ENCODE measurements around the gene RBP4. TPM values are rescaled to one million over a fixed set of nuclear protein-coding genes. Genes with fewer than 3 reads are reported as not detected.

Gene RBP4
- total and polyA plus RNA-seq, 10 of the 15 experiments (the other 5 are each of a cell fraction or from before 2014, with no cell fraction given) = 1.2 TPM; not detected in 9

GRCh38 chr10:93560541-93560940 lies 40.5 kb downstream of the RBP4 start:
- Histone ChIP-seq H2AFZ (ENCODE audit: control insufficient read depth, low read depth, low read length) (no peak overlapping the region), H3K79me2 (ENCODE audit: control insufficient read depth, insufficient read depth, low read length) (no peaks in the 10 kb centered on the region), H3K27ac (ENCODE audit: control insufficient read depth, insufficient read depth) (no peak overlapping the region), H3K9me3 (replicated peaks; ENCODE audit: control insufficient read depth, insufficient read depth, low read length) (no peaks in the 10 kb centered on the region), H3K9ac (ENCODE audit: control insufficient read depth, insufficient read depth, low read length) (no peak overlapping the region), H3K4me3 (no peak overlapping the region), H3K36me3 (ENCODE audit: control insufficient read depth in 2 of 2, insufficient read depth in 2 of 2, low read length in 1 of 2) (no peaks in the 10 kb centered on the region), H3K4me1 (ENCODE audit: control insufficient read depth, insufficient read depth, low read length) (no peaks in the 10 kb centered on the region), H3K4me2 (ENCODE audit: control insufficient read depth, insufficient read depth) (no peak overlapping the region), H4K20me1 (ENCODE audit: control insufficient read depth, insufficient read depth) (no peaks in the 10 kb centered on the region), H3K27me3 (replicated peaks in 1 of 2; ENCODE audit: control insufficient read depth in 2 of 2, insufficient read depth in 2 of 2, low read length in 1 of 2) (no peaks in the 10 kb centered on the region; a peak in 1 of 4 replicates)
- FAIRE-seq (no peak), ATAC-seq (no peak; the same call in 1 of the 3 replicates), DNase-seq (ENCODE audit: low read depth, low spot score) (no peak)
- ChIA-PET RAD21 (ENCODE audit: unreplicated experiment) (no interaction called here), SMC1A (ENCODE audit: uncharacterized antibody, unreplicated experiment) (interaction anchor here (0.6 kb wide), 1 partner anchor 415 kb away, joined by 3 read pairs; no protein-coding TSS in a partner anchor), POLR2A (no interaction called here), CTCF (interaction anchor here (1.0 kb wide), 1 partner anchor 30 kb away, joined by 3 read pairs; no protein-coding TSS in a partner anchor)
- intact Hi-C loops (cut with micrococcal nuclease; ENCODE audit: unreplicated experiment) = no loop called here
- TF ChIP-seq FOS (IDR thresholded peaks at IDR 0.05; ENCODE audit: borderline replicate concordance, extremely low read depth, insufficient read length) = no peak
- TF ChIP-seq TCF3 (IDR thresholded peaks at IDR 0.05; ENCODE audit: borderline replicate concordance, insufficient read depth, low read depth, low read length) = no peak
- TF ChIP-seq MEF2B (IDR thresholded peaks at IDR 0.05; ENCODE audit: partially characterized antibody, poor library complexity, severe bottlenecking) = no peak
- no peak for TF ChIP-seq NKRF (conservative IDR thresholded peaks at IDR 0.05)
- TF ChIP-seq RAD51 (IDR thresholded peaks at IDR 0.05) = no peak
- no peak for TF ChIP-seq MTA2 (IDR thresholded peaks at IDR 0.05; ENCODE audit: low read depth)
- no peak for TF ChIP-seq ZZZ3 (IDR thresholded peaks at IDR 0.05; ENCODE audit: control insufficient read depth, insufficient read length, low read depth)
- TF ChIP-seq HDAC6 (IDR thresholded peaks at IDR 0.05; ENCODE audit: unreplicated experiment) = no peak
- no peak for TF ChIP-seq CEBPB (IDR thresholded peaks at IDR 0.05; ENCODE audit: borderline replicate concordance in 1 of 2, low read depth in 2 of 2, low read length in 2 of 2)
- TF ChIP-seq LARP7 (IDR thresholded peaks at IDR 0.05) = no peak
- TF ChIP-seq ESRRA (IDR thresholded peaks at IDR 0.05; ENCODE audit: low read length) = no peak
- TF ChIP-seq TARDBP (IDR thresholded peaks at IDR 0.05; ENCODE audit: borderline replicate concordance) = no peak
- no peak for TF ChIP-seq FOXK2 (IDR thresholded peaks at IDR 0.05)
- in situ Hi-C loops (cut with MboI) = no loop called here
- WGBS (ENCODE audit: insufficient coverage, insufficient replicate concordance, low lambda C conversion rate, missing lambda C conversion rate) = 34% methylated on average over 6 of the region's 6 CpGs
- BruUV-seq (replicated peaks) = no TSS peak
